Natural killer cell (primary cell): ENCODE results near the gene MUCL3. TPM values are rescaled to one million over a fixed set of nuclear protein-coding genes. Genes with fewer than 3 reads are reported as not detected.
"Not testable (repeated sequence)": the region's sequence is repeated elsewhere in the genome, so short reads cannot be mapped to it uniquely, and the experiment has no call there.

Experiments used
- ATAC-seq, 3 donors: fragments of 150-1000 bp in 2 of 3; fragments of 200-7000 bp in 1 of 3; cut with Tn5 transposase; 1 replicate in 1 of 3; 2 replicates in 2 of 3; pipeline ENCODE4 v1.10.0; 2021; ENCODE audit warnings: mild to moderate bottlenecking in 2 of 3, moderate library complexity in 2 of 3
- DNase-seq, 2 donors: peaks; one replicate each; pipeline versions ENCODE4 v3.0.0 to v3.0.0-alpha.2; 2013 to 2021; ENCODE audit warnings: mixed read lengths in 1 of 2
- H3K27ac ChIP-seq: one replicate; pipeline ENCODE4 v1.5.1; 2013; ENCODE audit warnings: mild to moderate bottlenecking, low read length
- H3K27me3 ChIP-seq: one replicate; pipeline ENCODE4 v1.6.1; 2013; ENCODE audit warnings: low read length; ENCODE audit not compliant: control insufficient read depth, insufficient read depth
- H3K36me3 ChIP-seq: one replicate; pipeline ENCODE4 v1.6.1; 2013; ENCODE audit warnings: low read length; ENCODE audit not compliant: control insufficient read depth, insufficient read depth
- H3K4me1 ChIP-seq: one replicate; pipeline ENCODE4 v1.6.1; 2013; ENCODE audit warnings: low read length; ENCODE audit not compliant: control insufficient read depth, insufficient read depth
- H3K4me3 ChIP-seq: one replicate; pipeline ENCODE4 v1.5.1; 2013; ENCODE audit warnings: low read length
- H3K9me3 ChIP-seq: one replicate; pipeline ENCODE4 v1.6.1; 2013; ENCODE audit warnings: low read length; ENCODE audit not compliant: control insufficient read depth, insufficient read depth
- H3K27ac Mint-ChIP-seq, 2 donors: one replicate each; pipeline ENCODE4 v1.8.0; 2022; ENCODE audit warnings: mild to moderate bottlenecking in 2 of 2, mixed read lengths in 2 of 2, moderate library complexity in 1 of 2
- H3K27me3 Mint-ChIP-seq, 2 donors: one replicate each; pipeline ENCODE4 v1.8.0; 2022; ENCODE audit warnings: low read depth in 2 of 2, mixed read lengths in 2 of 2
- H3K36me3 Mint-ChIP-seq: one replicate; pipeline ENCODE4 v1.8.0; 2022; ENCODE audit warnings: mixed read lengths
- H3K4me1 Mint-ChIP-seq, 2 donors: one replicate each; pipeline ENCODE4 v1.8.0; 2022; ENCODE audit warnings: mixed read lengths in 2 of 2
- H3K4me3 Mint-ChIP-seq: one replicate; pipeline ENCODE4 v1.8.0; 2022; ENCODE audit warnings: mild to moderate bottlenecking, moderate library complexity, mixed read lengths
- H3K9me3 Mint-ChIP-seq, 2 donors: one replicate each; pipeline ENCODE4 v1.8.0; 2022; ENCODE audit warnings: mixed read lengths in 2 of 2
- WGBS: methylation state at CpG from one replicate; pipeline ENCODE4 v1.1.7; 2013; ENCODE audit warnings: missing lambda C conversion rate; ENCODE audit not compliant: insufficient coverage; 5-methylcytosine and 5-hydroxymethylcytosine counted together
- intact Hi-C: fragments of 100-400 bp; cut with micrococcal nuclease; formaldehyde crosslinking; loops from one replicate; pipeline ENCODE4 v1.14.2; 2022
- total RNA-seq, 4 donors: library from RNA; stranded (reverse); fragments of 120-200 nt in 1 of 4; gene quantifications; one replicate each; pipeline versions ENCODE4 v1.2.3 to v1.2.4, GENCODE V29; 2013 to 2022
- TF ChIP-seq, protein P1 (sequence below): fragments of 200-600 bp; IDR thresholded peaks from one replicate; pipeline ENCODE4 v1.8.0; 2022; ENCODE audit warnings: antibody characterized with exemption

Gene MUCL3
- total RNA-seq, 3 donors from 2014 or later (not counting 1 experiment from before 2014, with no cell fraction given) = not detected

DNA sequence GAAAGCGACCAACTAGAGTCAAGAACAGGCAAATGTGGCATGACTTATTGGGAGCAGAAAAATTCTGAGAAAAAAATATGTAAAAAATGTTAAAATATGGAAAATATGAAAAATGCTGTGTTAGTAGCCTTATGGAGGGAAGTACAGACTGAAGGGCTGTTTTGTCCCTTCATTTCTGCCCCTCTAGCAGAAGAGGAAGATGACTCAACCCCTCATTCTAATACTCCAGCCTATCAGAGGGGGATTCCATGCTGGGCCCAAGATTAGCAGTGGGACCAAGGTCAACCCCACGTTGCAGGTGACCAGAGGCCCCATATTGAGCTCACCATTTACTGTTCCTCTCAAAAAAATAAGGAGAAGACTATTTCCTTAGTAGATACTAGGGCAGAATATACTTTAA, 51.1 kb downstream of the MUCL3 start:
- Histone ChIP-seq H3K27me3 (no peaks in the 10 kb centered on the region), H3K27ac (no peak overlapping the region), H3K4me3 (no peak overlapping the region), H3K36me3 (no peaks in the 10 kb centered on the region), H3K4me1 (no peaks in the 10 kb centered on the region), H3K9me3 (no peaks in the 10 kb centered on the region)
- Mint-ChIP-seq H3K36me3 (no peaks in the 10 kb centered on the region), H3K27ac (no peak overlapping the region), H3K27me3 (no peaks in the 10 kb centered on the region), H3K9me3 (no peaks in the 10 kb centered on the region), H3K4me3 (no peak overlapping the region), H3K4me1 (peaks cover 0 to 7% of the 10 kb centered on the region in 2 donors)
- no peak for DNase-seq
- 94% methylated on average over 1 of the region's 2 CpGs for WGBS
- no peak for ATAC-seq
- intact Hi-C loops = no loop called here
- TF ChIP-seq, protein P1, sequence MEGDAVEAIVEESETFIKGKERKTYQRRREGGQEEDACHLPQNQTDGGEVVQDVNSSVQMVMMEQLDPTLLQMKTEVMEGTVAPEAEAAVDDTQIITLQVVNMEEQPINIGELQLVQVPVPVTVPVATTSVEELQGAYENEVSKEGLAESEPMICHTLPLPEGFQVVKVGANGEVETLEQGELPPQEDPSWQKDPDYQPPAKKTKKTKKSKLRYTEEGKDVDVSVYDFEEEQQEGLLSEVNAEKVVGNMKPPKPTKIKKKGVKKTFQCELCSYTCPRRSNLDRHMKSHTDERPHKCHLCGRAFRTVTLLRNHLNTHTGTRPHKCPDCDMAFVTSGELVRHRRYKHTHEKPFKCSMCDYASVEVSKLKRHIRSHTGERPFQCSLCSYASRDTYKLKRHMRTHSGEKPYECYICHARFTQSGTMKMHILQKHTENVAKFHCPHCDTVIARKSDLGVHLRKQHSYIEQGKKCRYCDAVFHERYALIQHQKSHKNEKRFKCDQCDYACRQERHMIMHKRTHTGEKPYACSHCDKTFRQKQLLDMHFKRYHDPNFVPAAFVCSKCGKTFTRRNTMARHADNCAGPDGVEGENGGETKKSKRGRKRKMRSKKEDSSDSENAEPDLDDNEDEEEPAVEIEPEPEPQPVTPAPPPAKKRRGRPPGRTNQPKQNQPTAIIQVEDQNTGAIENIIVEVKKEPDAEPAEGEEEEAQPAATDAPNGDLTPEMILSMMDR = no peak

DNA sequence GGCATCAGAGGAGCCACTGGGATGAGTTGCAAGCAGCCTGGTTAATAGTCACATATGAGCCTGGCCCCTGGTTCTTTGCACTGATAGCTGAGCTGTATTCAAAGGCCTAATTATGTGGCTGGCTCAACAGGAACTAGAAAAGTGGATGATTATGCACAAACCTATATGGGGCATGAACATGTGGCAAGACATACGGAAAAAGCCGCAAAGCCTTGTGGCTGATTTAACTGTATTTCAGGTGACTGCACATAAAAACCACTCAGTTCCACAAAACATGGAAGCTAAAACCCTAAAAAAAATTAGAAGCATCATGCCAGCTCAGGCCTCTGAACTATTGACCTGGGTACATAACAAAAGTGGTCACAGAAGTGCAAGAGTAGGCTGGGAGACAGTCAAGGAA, 56.5 kb downstream of the MUCL3 start:
- no peak for ATAC-seq
- TF ChIP-seq, protein P1 = no peak
- H3K4me1 Mint-ChIP-seq = no peaks in the 10 kb centered on the region
- Histone ChIP-seq H3K27me3 (no peaks in the 10 kb centered on the region), H3K27ac (no peak overlapping the region), H3K4me3 (no peak overlapping the region), H3K36me3 (no peaks in the 10 kb centered on the region), H3K4me1 (peaks cover 3% of the 10 kb centered on the region), H3K9me3 (no peaks in the 10 kb centered on the region)
- 54% methylated on average over 2 of the region's 2 CpGs for WGBS
- H3K36me3 Mint-ChIP-seq = no peaks in the 10 kb centered on the region
- DNase-seq = no peak
- peaks cover 0 to 3% of the 10 kb centered on the region in 2 donors for H3K27me3 Mint-ChIP-seq
- H3K27ac Mint-ChIP-seq = no peak overlapping the region
- no peaks in the 10 kb centered on the region for H3K9me3 Mint-ChIP-seq
- no peak overlapping the region for H3K4me3 Mint-ChIP-seq
- intact Hi-C loops = no loop called here

DNA sequence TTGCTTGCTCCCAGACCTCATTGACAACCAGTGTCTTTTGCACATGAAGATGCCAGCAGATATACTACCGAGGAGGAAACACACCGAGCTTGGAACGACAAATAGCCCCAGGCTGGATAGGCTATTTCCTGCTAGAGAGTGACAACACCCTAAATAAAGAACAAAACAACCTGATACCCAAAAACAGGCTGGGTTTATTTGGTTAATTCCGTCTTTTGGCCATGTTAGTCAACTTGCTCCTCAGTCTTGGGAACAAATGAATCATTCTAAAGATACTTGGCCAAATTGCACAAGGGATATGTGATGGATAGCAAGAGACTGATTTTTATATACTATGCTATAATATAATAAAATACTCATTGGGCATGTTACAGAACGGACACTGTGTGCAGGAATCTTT, 58.0 kb downstream of the MUCL3 start:
- H3K27me3 ChIP-seq = no peaks in the 10 kb centered on the region
- Mint-ChIP-seq H3K36me3 (no peaks in the 10 kb centered on the region), H3K4me3 (no peak overlapping the region), H3K27me3 (peaks cover 0 to 5% of the 10 kb centered on the region in 2 donors), H3K4me1 (no peaks in the 10 kb centered on the region), H3K27ac (no peak overlapping the region), H3K9me3 (no peaks in the 10 kb centered on the region)
- intact Hi-C loops = no loop called here
- no peak overlapping the region for H3K4me3 ChIP-seq
- H3K4me1 ChIP-seq = peaks cover 3% of the 10 kb centered on the region
- H3K36me3 ChIP-seq = no peaks in the 10 kb centered on the region
- no peak overlapping the region for H3K27ac ChIP-seq
- no peaks in the 10 kb centered on the region for H3K9me3 ChIP-seq
- no peak for ATAC-seq
- 68% methylated on average over 4 of the region's 5 CpGs for WGBS
- TF ChIP-seq, protein P1 = no peak
- no peak for DNase-seq

DNA sequence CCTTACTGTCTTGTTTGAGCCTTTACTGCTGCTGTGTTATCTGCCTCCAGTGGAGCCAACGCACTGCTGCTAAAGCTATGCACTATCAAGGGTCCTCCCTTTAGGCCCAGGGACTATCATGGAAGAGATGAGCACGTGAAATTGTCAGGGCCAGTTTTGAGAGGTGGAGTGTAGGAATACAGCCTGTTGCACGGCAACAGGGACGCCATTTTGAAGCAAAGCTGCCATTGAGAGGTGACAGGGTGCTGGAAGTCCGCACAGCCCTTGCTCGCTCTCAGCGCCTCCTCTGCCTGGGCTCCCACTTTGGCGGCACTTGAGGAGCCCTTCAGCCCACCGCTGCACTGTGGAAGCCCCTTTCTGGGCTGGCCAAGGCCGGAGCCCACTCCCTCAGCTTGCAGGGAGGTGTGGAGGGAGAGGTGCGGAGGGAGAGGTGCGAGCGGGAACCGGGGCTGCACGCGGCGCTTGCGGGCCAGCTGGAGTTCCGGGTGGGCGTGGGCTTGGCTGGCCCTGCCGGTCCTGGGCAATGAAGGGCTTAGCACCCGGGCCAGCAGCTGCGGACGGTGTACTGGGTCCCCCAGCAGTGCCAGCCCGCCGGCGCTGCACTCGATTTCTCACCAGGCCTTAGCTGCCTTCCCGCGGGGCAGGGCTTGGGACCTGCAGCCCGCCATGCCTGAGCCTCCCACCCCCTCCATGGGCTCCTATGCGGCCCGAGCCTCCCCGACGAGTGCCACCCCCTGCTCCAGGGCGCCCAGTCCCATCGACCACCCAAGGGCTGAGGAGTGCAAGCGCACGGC, 59.5 kb downstream of the MUCL3 start:
- H3K9me3 ChIP-seq, H3K27me3 ChIP-seq, H3K36me3 ChIP-seq, H3K27me3 Mint-ChIP-seq, H3K27ac ChIP-seq, H3K27ac Mint-ChIP-seq, DNase-seq, ATAC-seq, H3K9me3 Mint-ChIP-seq, intact Hi-C loops, H3K36me3 Mint-ChIP-seq, H3K4me3 Mint-ChIP-seq, H3K4me1 ChIP-seq, H3K4me3 ChIP-seq, H3K4me1 Mint-ChIP-seq: not testable (repeated sequence)
- WGBS = 91% methylated on average over 24 of the region's 39 CpGs
